ENCODE data around the gene ABCC11.
A peak's percentile ranks its signal among the peaks of the same experiment; 100 is the strongest.
"Not testable (repeated sequence)": the region's sequence is repeated elsewhere in the genome, so short reads cannot be mapped to it uniquely, and the experiment has no call there.

The ABCC11 gene

GRCh38 chr16:48244863-48245195 lies 2.5 kb downstream of the ABCC11 start:
- no peak for DNase-seq

DNA sequence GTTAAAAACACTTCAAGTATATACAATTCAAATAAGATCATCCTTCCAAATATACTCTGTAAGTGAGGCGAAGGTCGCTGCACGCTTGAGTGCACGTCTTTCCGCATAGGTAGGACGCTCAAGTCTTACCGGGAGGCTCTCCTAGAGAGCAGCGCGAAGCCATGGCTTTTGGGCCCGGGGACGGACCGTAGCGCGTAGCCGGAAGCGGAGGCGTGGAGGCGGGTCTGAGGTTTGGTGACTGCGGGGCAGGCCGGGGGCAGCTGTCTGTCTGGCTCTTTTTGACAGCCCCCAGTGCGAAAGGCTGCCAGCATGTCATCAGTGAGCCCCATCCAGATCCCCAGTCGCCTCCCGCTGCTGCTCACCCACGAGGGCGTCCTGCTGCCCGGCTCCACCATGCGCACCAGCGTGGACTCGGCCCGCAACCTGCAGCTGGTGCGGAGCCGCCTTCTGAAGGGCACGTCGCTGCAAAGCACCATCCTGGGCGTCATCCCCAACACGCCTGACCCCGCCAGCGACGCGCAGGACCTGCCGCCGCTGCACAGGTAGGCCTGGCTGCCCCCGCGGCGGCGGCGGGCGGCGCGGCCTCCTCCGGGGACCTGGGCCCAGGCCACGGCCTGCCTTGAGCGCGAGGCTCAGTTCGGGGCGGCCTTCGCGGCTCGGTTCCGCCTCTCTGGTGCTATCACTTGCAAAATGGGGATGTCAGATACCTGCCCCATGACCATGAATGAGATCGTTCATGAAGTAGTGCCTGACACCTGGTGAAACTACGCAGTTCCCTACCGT lies 3.1 kb downstream of the ABCC11 start, which contains the start of gene LONP2:
LONP2 (plus strand) TSS at position 221 of the 783 bp plus-strand sequence; CDS start at position 310, 89 bp downstream.
- DNase-seq = peak; percentile 92

- DNase-seq = not testable (repeated sequence)
Measured at GRCh38 chr16:48240147-48240546, 7.2 kb downstream of the ABCC11 start.

DNA sequence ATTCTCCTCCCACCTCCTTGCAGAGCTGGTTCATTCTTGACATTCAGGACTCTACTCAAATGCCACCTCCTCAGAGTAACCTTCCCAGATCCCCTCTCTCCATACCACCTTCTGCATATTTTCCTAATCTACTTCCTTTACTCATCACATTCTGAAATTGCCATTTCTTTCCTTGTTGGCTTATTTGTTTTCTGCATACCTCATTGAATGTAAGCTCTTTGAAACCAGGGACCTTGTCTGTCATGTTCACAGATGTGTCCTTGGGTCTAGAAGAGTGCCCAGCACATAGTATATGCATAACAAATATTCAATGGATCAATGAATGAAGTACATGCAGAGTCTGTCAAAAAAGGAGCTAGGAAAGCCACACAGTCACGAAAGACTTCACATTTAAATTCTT lies 11.1 kb downstream of the ABCC11 start:
- no peak for DNase-seq

- DNase-seq = no peak
Measured at GRCh38 chr16:48235556-48236136, 11.7 kb downstream of the ABCC11 start.

- DNase-seq = no peak
Measured at GRCh38 chr16:48235058-48235555, 12.2 kb downstream of the ABCC11 start.

GRCh38 chr16:48234630-48235029 lies 12.7 kb downstream of the ABCC11 start:
- no peak for DNase-seq

DNA sequence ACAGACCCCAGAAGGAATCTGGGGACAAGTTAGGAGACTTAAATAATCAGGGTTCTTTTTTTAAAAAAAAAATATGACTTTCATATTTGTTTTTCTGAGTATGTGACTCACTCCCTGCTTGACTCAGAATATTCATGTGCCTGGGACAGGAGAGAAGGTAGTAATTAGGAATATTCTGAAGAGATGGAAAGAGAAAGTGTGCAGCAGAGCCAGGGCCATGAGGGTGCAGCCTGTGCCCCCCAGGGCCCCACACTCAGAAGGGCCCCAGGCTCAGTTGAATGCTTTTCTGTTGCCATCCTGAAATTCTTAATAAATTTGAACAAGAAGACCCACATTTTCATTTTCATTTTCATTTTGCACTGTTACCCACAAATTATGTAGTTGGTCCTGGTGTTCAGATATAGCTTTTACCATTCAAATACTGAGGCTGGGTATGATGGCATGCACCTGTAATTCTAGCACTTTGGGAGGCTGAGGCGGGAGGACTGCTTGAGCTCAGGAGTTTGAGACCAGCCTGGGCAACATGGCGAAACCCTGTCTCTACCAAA lies 14.8 kb downstream of the ABCC11 start:
- DNase-seq = peak; percentile 40

GRCh38 chr16:48231727-48232492 lies 15.4 kb downstream of the ABCC11 start:
- peak; percentile 79 for DNase-seq

DNA sequence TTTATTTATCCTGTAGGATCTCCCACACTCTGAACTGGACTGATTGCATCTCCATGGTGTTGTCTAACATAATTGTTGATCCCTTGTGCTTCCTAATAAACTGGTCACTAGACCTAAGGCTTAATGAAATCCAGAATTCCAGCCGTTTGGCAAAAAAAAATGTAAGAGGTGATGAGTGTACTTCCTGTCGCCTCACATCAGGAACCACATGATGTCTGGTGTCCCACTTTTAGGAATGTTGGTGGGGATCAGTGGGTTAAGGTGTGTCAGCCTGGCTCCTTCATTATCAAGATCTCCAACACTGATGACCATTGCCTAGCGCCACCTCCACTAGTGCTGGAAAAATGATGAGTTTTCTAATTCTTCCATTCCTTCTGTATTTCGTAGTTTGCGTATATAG lies 21.9 kb downstream of the ABCC11 start:
- DNase-seq = no peak

GRCh38 chr16:48223490-48223889 lies 23.8 kb downstream of the ABCC11 start:
- DNase-seq = no peak

- no peak for DNase-seq
Measured at GRCh38 chr16:48220891-48221290, 26.4 kb downstream of the ABCC11 start.

GRCh38 chr16:48218473-48218872 lies 28.9 kb downstream of the ABCC11 start:
- no peak for DNase-seq

- DNase-seq = no peak
Measured at GRCh38 chr16:48217708-48218107, 29.6 kb downstream of the ABCC11 start.

GRCh38 chr16:48215738-48216137 lies 31.6 kb downstream of the ABCC11 start:
- DNase-seq = no peak

DNA sequence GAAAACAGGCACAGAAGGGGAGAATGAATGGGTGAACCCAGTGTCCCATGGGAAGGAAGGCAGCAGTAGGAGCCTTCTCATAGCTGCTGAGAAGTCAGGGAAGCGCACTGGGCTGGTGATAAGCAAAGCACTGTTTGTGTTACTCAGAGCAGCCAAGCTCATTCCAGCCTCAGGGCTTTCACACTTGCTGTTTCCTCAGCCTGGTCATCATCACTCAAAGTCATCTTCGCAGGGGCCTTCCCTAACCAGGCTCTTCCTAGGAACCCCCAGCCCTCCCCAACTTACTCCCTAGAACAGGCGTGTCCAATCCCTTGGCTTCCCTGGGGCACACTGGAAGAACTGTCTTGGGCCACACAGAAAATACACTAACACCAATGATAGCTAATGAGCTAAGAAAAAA lies 35.3 kb downstream of the ABCC11 start:
- no peak for DNase-seq

- no peak for DNase-seq
Measured at GRCh38 chr16:48210747-48211146, 36.6 kb downstream of the ABCC11 start.

- no peak for DNase-seq
Measured at GRCh38 chr16:48206594-48207242, 40.6 kb downstream of the ABCC11 start.

GRCh38 chr16:48204825-48205151 lies 42.6 kb downstream of the ABCC11 start:
- DNase-seq = no peak

DNA sequence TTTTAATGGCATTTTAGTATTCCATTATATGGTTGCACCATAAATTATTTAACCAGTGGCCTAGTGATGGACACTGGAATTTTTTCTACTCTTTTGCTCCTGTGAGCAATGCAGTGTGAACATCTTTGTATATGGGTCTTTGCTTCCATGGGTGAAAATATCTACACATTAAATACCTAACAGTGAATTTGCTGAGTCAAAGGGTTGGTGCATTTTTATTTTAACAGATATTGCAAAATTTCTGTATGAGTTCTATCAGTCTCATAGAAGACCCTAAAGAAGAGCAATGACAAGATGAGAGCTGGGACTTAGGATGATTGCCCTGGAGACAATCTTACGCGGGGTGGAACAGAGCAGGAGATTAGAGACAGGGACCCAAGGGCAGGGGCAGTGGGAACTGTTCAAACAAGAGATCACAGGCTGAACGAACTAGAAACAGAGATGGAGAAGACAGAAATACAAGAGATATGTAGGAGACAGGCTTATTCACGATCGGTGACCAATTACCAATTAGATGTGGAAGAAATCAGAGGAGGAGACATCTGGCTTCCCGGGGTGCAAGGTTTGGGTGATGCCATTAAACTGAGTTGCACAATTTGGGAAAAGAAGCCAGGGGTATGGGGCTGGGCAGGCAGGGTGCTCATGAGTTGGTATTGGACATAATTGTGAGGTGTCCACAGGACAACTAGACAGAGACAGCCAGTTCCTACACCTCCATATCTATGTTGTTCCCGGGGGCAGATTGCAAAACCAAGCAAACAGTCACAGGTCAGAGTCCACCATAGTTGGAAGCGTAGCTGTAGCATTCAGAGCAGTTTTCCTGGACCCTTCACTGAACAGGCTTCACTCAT lies 43.1 kb downstream of the ABCC11 start:
- DNase-seq = no peak

- DNase-seq = peak; percentile 31
Measured at GRCh38 chr16:48201515-48202201, 45.7 kb downstream of the ABCC11 start.

Measured in suppressor macrophage treated with lipopolysaccharide for 4 hours (primary cell).